Omental fat pad (tissue), 4 donors: ENCODE results near the gene GAB3. TPM values are rescaled to one million over a fixed set of nuclear protein-coding genes. Genes with fewer than 3 reads are reported as not detected.

Experiments
- ATAC-seq: fragments of 150-250 bp; one replicate; pipeline ENCODE4 v1.9.1; 2016; ENCODE audit warnings: mild to moderate bottlenecking, moderate library complexity; ENCODE audit not compliant: low FRiP score
- DNase-seq: peaks from one replicate; pipeline ENCODE4 v3.0.0-alpha.2; 2019; ENCODE audit warnings: low spot score
- total RNA-seq, 4 donors: library from RNA; depleted of rRNA; stranded (reverse); fragments of >200 nt; gene quantifications; one replicate each; pipeline ENCODE4 v1.1.0, GENCODE V29; 2016
- TF ChIP-seq, protein P1 (sequence below), 3 donors: fragments of 450-650 bp; IDR thresholded peaks; one replicate each; pipeline ENCODE4 v1.5.1; 2016 to 2017; ENCODE audit warnings: antibody characterized with exemption in 3 of 3, mild to moderate bottlenecking in 3 of 3, moderate library complexity in 2 of 3

The GAB3 gene
- total RNA-seq, 4 donors from 2014 or later: 4.7 to 22.5 (median 14.8) TPM

DNA sequence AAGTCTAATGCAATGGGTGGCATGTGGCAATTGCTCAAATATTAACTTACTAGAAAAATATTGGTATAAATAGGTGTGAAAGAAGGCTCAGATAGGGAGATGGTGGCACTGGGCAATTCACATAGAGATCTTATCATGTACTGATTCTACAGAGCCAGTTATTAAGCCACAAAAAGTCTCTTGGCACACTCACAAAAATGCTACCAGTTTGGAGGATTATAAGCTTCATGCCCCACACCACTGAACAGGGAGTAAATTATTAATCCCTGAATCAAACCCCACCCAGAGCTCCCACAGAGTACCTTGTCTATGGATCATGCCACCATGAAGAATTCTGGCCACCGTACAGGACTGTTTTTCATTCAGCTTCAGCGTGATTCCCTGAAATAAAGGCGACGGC, 40.6 kb upstream of the GAB3 start:
- ATAC-seq: no peak
- no peak for DNase-seq
- TF ChIP-seq, protein P1, sequence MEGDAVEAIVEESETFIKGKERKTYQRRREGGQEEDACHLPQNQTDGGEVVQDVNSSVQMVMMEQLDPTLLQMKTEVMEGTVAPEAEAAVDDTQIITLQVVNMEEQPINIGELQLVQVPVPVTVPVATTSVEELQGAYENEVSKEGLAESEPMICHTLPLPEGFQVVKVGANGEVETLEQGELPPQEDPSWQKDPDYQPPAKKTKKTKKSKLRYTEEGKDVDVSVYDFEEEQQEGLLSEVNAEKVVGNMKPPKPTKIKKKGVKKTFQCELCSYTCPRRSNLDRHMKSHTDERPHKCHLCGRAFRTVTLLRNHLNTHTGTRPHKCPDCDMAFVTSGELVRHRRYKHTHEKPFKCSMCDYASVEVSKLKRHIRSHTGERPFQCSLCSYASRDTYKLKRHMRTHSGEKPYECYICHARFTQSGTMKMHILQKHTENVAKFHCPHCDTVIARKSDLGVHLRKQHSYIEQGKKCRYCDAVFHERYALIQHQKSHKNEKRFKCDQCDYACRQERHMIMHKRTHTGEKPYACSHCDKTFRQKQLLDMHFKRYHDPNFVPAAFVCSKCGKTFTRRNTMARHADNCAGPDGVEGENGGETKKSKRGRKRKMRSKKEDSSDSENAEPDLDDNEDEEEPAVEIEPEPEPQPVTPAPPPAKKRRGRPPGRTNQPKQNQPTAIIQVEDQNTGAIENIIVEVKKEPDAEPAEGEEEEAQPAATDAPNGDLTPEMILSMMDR (IDR thresholded peaks at IDR 0.05): no peak

DNA sequence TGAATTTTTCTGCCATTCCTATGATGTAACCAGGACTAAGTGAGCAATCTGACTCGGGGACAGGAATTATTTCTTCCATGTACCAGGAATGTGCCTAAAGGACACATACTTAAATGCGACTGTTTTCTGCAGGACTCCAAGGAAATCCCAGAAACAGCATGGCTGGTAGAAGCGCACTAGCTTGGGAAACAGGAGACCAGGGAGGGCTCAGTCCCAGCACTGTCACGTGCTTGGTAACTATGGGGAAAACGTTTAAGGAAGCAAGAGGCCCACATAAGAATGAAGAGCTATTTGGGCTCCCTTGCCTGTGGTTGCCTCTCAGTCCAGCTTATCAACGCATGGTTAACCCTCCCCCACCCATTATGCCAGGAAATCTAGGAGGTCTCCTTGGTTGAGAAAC, 34.8 kb upstream of the GAB3 start:
- TF ChIP-seq, protein P1 (IDR thresholded peaks at IDR 0.05): no peak
- DNase-seq (no peak), ATAC-seq (no peak)

DNA sequence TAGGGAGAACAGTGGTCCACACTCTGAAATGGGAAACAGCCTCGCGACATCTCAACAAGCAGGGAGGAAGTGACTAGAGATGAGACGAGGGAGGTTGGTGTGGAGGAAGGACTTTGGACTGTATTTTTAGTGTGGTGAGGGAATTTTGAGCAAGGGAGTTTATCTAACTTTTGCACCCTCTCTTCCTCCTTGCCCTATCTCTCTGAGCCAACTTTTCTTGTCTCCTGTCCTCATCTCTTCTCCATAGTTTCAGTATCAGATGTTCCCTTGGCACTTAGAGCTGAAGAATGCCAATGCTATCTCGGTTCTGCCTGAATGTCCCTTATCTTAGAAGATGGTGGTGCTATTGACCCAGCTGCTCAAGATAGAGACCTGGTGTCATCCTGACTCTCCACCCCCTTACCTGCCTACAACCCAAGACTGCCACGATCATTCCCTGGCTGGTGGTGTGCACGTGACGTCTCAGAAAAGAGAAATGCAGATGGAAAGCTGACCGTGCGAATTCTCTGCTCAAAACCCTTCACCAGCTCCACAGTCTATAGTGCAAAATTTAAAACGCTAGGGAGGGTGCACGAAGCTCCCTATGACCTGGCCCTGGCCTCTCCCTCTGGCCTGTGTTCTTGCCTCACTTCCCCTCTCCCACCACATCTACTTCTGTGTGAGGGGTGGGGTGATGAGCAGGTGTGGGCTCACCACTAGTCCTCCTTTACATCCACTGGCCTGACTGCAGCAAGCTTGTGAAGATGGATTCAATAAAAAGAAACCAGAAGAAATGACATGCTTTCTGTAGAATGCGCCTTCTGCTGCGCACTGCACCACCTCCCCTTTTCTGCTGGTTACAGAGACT, 33.5 kb upstream of the GAB3 start:
- DNase-seq: no peak
- no peak for ATAC-seq
- TF ChIP-seq, protein P1 (IDR thresholded peaks at IDR 0.05): no peak

DNA sequence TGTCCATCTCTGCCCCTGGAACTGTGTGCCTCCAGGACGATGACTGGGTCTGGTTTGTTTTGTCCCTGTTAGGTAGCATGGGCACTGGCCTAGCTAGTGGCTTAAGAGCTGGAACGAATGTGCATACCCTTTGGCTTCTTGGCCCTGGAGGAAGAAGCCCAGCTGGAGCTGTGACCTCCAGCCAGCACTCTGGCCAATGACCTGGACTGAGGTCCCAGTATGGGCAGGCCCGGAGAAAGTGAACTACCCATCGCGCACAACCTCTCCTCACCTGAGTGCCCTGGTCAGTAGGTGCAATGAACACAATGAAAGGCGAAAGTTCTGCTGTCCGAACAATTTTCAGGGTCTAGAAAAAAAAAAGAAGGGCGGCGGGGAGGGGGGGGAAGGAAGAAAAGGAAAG, 30.1 kb upstream of the GAB3 start:
- TF ChIP-seq, protein P1 (IDR thresholded peaks at IDR 0.05): no peak
- no peak for DNase-seq
- ATAC-seq: no peak

DNA sequence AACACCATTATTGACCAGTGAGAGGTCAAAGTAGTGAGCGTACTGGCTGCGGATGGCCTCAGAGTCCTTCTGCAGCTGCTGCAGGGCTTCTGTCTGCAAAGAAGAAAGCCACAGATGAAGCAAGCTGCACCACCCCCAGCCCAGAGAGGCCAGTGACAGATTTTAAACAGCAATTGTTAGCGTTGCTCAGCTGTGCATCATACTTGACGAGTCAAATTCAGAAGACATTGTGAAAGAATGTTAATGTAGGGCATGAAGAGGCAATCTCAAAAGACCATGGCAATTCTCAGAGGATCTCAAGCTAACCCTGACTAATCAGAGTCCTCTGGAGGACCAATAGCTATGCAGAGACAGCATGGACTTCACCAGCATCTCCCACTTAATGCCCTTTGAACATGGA, 28.4 kb upstream of the GAB3 start:
- no peak for ATAC-seq
- TF ChIP-seq, protein P1 (IDR thresholded peaks at IDR 0.05): no peak
- no peak for DNase-seq

DNA sequence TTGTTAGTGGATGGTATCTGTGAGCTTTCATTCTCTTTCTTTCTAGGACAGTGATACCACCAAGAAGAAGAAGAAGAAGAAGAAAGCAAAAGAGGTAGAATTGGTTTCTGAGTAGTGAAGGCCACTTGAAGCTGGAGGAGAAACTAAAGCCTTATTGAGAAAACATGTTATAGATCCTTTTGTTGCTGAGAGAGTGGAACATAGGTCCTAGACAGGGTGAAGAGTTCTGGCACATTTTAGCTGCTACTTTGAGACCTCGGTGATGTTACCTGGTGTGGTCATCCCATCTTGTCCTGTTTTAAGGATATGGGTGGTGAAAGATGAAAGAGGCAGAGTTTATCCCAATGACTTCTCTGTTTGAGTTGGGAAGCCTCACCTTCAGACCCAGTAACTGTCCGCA, 25.9 kb upstream of the GAB3 start:
- TF ChIP-seq, protein P1 (IDR thresholded peaks at IDR 0.05): no peak
- ATAC-seq (no peak), DNase-seq (no peak)
